Lung (tissue), 12 donors: ENCODE data around the gene MASTL. TPM values are rescaled to one million over a fixed set of nuclear protein-coding genes. Genes with fewer than 3 reads are reported as not detected.

Source experiments
- ATAC-seq: fragments of 200-7000 bp; cut with Tn5 transposase; one replicate; pipeline ENCODE4 v1.9.1; 2020; ENCODE audit warnings: moderate number of reproducible peaks; ENCODE audit not compliant: insufficient read depth, low FRiP score
- DNase-seq, 3 donors: peaks; one replicate each; pipeline ENCODE4 v3.0.0-alpha.2; 2013 to 2017
- H3K27ac ChIP-seq, 2 donors: one replicate each; pipeline ENCODE4 v1.5.1; 2013; ENCODE audit warnings: mild to moderate bottlenecking in 2 of 2, moderate library complexity in 2 of 2, control low read depth in 1 of 2, inconsistent platforms in 1 of 2, low read depth in 1 of 2, low read length in 1 of 2
- H3K27me3 ChIP-seq, 3 donors: one replicate each; pipeline ENCODE4 v1.5.1; 2013; ENCODE audit warnings: low read length in 2 of 3; ENCODE audit not compliant: control insufficient read depth in 3 of 3, insufficient read depth in 3 of 3
- H3K36me3 ChIP-seq, 4 donors: one replicate each; pipeline ENCODE4 v1.5.1; 2013; ENCODE audit warnings: low read length in 4 of 4, mild to moderate bottlenecking in 1 of 4, moderate library complexity in 1 of 4; ENCODE audit not compliant: control insufficient read depth in 4 of 4, insufficient read depth in 4 of 4
- H3K4me1 ChIP-seq, 5 donors: one replicate each; pipeline ENCODE4 v1.5.1; 2013; ENCODE audit warnings: low read length in 5 of 5, mild to moderate bottlenecking in 2 of 5, moderate library complexity in 1 of 5; ENCODE audit not compliant: control insufficient read depth in 5 of 5, insufficient read depth in 5 of 5
- H3K4me3 ChIP-seq: one replicate; pipeline ENCODE4 v1.5.1; 2013; ENCODE audit warnings: mild to moderate bottlenecking, control low read depth, moderate library complexity
- H3K9ac ChIP-seq, 2 donors: one replicate each; pipeline ENCODE4 v1.5.1; 2013; ENCODE audit warnings: low read length in 2 of 2, control low read depth in 1 of 2; ENCODE audit not compliant: insufficient read depth in 1 of 2
- H3K9me3 ChIP-seq, 4 donors: one replicate each; pipeline ENCODE4 v1.5.1; 2013; ENCODE audit warnings: low read length in 3 of 4, mild to moderate bottlenecking in 1 of 4, moderate library complexity in 1 of 4; ENCODE audit not compliant: control insufficient read depth in 4 of 4, insufficient read depth in 3 of 4
- whole genome bisulfite sequencing, 2 donors: extraction: QIAGEN DNeasy Blood & Tissue Kit; methylation state at CpG; one replicate each; pipeline ENCODE4 v1.1.7; 2013; 5-methylcytosine and 5-hydroxymethylcytosine counted together
- polyA plus RNA-seq, 2 donors: library from polyadenylated mRNA; stranded (reverse); fragments of 200-250 nt; gene quantifications; one replicate each; pipeline ENCODE4 v1.2.1, GENCODE V29; 2013
- total RNA-seq, 2 donors: library from RNA; depleted of rRNA in 1 of 2; stranded (reverse); fragments of >200 nt in 1 of 2; gene quantifications; one replicate each; pipeline ENCODE4 v1.2.1, GENCODE V29; 2014 to 2021
- TF ChIP-seq, protein P1 (sequence below): IDR thresholded peaks from 2 replicates; pipeline ENCODE4 v1.5.1; 2012; ENCODE audit warnings: mild to moderate bottlenecking; ENCODE audit errors: control extremely low read depth, extremely low read depth
- donor health status: control.
- donor health status: control.
- donor health status: Bipolar disorder and iron deficiency.
- donor health status: healthy.
- donor health status: DM: yes; HTN: yes; CAD: no.

MASTL gene
- total and polyA plus RNA-seq, 4 donors, result 4.5 to 12.2 (median 6.3) TPM

DNA sequence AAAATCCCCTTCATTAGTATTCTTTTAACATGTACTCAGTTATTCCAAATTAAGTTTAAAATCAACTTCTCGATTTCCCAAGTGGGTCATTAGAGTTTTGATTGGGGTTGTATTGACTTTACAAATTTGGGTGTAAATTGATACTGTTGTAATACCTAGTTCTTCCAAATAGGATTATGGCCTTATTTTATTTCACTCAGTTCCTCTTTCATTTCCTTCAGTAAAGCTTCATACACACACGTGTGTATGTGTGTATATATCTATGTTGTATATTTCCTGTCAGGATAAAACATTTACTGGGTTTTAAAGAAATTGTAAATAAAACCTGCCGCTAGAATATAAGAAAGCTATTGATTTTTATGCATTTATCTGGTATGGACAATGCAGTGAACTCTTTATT is 16.9 kb upstream of the MASTL start:
- no peak for ATAC-seq
- Histone ChIP-seq H3K27ac (no peak overlapping the region), H3K4me1 (no peaks in the 10 kb centered on the region), H3K4me3 (no peak overlapping the region), H3K9me3 (no peaks in the 10 kb centered on the region), H3K9ac (no peak overlapping the region), H3K36me3 (peaks cover 10 to 28% (median 17%) of the 10 kb centered on the region in 4 donors), H3K27me3 (no peaks in the 10 kb centered on the region)
- WGBS, 2 donors, result 74 to 77% methylated on average over 3 of the region's 3 CpGs
- TF ChIP-seq, protein P1, sequence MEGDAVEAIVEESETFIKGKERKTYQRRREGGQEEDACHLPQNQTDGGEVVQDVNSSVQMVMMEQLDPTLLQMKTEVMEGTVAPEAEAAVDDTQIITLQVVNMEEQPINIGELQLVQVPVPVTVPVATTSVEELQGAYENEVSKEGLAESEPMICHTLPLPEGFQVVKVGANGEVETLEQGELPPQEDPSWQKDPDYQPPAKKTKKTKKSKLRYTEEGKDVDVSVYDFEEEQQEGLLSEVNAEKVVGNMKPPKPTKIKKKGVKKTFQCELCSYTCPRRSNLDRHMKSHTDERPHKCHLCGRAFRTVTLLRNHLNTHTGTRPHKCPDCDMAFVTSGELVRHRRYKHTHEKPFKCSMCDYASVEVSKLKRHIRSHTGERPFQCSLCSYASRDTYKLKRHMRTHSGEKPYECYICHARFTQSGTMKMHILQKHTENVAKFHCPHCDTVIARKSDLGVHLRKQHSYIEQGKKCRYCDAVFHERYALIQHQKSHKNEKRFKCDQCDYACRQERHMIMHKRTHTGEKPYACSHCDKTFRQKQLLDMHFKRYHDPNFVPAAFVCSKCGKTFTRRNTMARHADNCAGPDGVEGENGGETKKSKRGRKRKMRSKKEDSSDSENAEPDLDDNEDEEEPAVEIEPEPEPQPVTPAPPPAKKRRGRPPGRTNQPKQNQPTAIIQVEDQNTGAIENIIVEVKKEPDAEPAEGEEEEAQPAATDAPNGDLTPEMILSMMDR, result no peak
- no peak for DNase-seq

DNA sequence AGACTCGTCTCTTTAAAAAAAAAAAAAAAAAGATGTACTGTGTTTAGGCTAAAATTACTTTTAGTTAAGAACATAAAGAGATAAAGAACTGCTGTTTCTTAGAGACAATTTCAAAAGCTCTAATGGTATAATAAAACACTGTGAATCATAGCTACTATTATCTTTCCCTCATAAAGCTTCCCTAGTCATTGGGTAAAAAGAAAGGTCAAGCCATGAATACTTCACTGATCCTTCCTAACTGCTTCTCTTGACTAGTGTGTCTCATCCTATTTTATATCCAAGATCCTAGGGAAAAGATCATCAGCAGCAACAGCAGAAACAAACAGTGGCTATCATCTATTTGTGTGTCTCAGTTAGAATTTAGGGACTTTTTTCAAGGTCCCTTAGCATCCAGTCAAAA is 11.5 kb upstream of the MASTL start:
- Histone ChIP-seq H3K4me1 (no peaks in the 10 kb centered on the region), H3K27me3 (no peaks in the 10 kb centered on the region), H3K9me3 (no peaks in the 10 kb centered on the region), H3K4me3 (no peak overlapping the region), H3K9ac (no peak overlapping the region), H3K36me3 (peaks cover 15 to 45% (median 33%) of the 10 kb centered on the region in 4 donors), H3K27ac (no peak overlapping the region)
- 97 to 100% methylated on average over 1 of the region's 1 CpG for WGBS, 2 donors
- no peak for ATAC-seq
- no peak for DNase-seq
- TF ChIP-seq, protein P1, result no peak

DNA sequence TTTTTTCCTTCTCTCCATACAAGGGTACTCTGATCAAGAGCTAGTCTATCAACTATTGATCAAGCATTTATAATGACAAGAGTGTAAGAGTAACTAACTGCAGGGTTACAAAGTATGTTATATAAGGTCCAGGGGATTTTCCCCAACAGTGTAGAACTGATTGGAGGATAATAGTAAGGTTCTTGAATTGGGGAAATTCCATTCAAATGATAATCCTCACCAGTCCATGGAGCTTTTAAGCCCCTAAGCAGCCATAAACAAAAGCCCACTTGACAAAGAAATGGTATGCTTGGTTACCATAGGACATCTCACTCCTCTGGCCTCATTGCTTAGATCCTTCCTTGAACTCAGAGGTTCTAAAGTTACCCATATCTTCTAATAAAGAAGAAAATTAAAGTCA is 9.2 kb upstream of the MASTL start:
- Histone ChIP-seq H3K36me3 (peaks cover 16 to 42% (median 30%) of the 10 kb centered on the region in 4 donors), H3K9me3 (no peaks in the 10 kb centered on the region), H3K9ac (no peak overlapping the region), H3K27ac (no peak overlapping the region), H3K4me3 (no peak overlapping the region), H3K27me3 (no peaks in the 10 kb centered on the region), H3K4me1 (peaks cover 0 to 3% (median 0%) of the 10 kb centered on the region in 5 donors)
- ATAC-seq (no peak), DNase-seq (no peak)
- TF ChIP-seq, protein P1, result no peak

DNA sequence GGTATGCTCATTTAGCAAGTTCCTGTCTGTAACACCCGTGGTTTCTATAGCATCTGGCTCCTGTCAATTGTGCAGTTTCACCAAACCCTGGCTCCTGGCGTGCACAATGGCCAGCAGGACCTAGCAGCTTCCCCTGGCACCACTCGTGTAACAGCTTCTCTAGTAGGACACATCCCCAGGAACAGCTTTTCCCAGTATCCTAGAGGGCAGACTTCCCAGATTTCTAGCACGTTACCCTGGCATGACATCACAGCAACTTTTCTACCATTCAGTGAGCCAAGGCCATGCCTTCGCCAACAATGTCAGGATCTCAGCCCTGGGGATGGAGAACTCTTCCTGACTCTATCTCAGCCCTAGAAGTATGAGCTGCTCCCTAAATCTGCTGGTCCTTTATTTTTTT is 7.5 kb upstream of the MASTL start:
- ATAC-seq, result no peak
- H3K4me1 ChIP-seq, result peaks cover 0 to 9% (median 6%) of the 10 kb centered on the region in 5 donors
- H3K27me3 ChIP-seq, result no peaks in the 10 kb centered on the region
- H3K9me3 ChIP-seq, result no peaks in the 10 kb centered on the region
- H3K27ac ChIP-seq, result no peak overlapping the region
- WGBS, 2 donors, result 54 to 84% methylated on average over 5 of the region's 5 CpGs
- no peak overlapping the region for H3K9ac ChIP-seq
- H3K36me3 ChIP-seq, result peaks cover 12 to 36% (median 27%) of the 10 kb centered on the region in 4 donors
- no peak overlapping the region for H3K4me3 ChIP-seq
- TF ChIP-seq, protein P1, result no peak
- no peak for DNase-seq
